WI38 (cell line): ENCODE data around the gene ADARB1.

Source experiments
- H3K4me3 ChIP-seq: 2 replicates; pipeline ENCODE4 v1.5.1; 2011; ENCODE audit warnings: low read depth, mild to moderate bottlenecking, control low read depth, low read length
- TF ChIP-seq, protein P1 (sequence below): IDR thresholded peaks from 2 replicates; pipeline ENCODE4 v1.5.1; 2012; ENCODE audit warnings: low read depth, mild to moderate bottlenecking, control low read depth, low read length

Gene ADARB1

DNA sequence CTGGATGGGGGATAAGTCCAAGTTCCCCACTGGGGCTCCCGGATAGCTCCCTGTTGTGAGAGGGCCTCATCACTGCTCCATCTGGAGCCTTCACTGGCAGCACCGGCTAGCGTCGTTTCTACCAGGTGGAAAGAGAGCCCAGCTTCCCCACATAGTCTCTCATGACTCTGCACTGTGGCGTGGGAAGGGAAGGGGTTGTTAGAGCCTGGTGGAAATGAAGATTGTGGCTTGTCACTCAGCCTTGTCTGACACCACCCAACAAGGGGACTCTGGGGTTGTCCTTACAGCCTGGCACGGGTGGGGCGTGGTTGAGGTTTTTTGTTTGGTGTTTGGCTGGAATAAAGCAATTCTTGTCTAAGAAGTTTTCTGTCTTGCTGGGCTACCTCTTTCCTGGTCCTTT lies 94.6 kb downstream of the ADARB1 start:
- TF ChIP-seq, protein P1, sequence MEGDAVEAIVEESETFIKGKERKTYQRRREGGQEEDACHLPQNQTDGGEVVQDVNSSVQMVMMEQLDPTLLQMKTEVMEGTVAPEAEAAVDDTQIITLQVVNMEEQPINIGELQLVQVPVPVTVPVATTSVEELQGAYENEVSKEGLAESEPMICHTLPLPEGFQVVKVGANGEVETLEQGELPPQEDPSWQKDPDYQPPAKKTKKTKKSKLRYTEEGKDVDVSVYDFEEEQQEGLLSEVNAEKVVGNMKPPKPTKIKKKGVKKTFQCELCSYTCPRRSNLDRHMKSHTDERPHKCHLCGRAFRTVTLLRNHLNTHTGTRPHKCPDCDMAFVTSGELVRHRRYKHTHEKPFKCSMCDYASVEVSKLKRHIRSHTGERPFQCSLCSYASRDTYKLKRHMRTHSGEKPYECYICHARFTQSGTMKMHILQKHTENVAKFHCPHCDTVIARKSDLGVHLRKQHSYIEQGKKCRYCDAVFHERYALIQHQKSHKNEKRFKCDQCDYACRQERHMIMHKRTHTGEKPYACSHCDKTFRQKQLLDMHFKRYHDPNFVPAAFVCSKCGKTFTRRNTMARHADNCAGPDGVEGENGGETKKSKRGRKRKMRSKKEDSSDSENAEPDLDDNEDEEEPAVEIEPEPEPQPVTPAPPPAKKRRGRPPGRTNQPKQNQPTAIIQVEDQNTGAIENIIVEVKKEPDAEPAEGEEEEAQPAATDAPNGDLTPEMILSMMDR, result no peak
- H3K4me3 ChIP-seq, result no peak overlapping the region

DNA sequence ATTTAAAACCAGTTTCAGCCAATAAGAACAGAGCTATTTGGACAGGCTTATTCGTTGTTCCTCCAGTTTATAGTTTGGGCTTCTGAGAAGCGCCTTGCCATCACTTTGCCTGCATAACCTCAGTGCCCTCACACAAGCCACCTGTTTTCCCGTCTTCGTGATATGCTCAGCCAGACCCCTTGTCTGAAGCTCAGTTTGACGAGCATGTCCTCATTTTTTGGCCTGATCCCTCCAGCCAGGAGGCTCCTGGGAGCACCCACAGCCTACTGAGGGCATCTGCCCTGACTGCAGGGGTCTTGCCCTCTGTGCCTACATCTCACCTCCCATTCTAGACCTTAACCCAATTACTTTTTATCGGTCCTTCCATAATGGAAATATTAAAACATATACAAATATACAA lies 95.3 kb downstream of the ADARB1 start:
- H3K4me3 ChIP-seq, result no peak overlapping the region
- TF ChIP-seq, protein P1, result no peak

DNA sequence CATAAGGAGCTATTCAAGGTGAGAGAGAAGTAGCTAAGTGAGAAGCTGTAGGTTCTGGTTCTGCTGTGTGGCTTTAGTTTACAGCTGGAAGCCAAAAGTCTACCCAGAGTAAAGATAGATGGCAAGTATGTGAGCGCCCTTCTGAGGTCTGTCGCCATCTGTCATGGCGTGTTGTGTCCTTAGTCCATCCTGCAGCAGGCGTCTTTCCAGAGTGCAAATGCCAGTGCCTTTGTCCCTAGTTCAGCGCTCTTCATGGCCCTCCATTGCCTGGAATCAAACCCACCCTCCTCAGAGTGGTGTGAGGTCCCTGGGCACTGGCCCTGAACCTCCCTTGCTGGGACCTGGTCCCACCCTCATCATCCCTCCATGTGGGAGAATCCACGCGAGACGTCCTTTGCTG lies 96.6 kb downstream of the ADARB1 start:
- H3K4me3 ChIP-seq, result no peak overlapping the region
- TF ChIP-seq, protein P1, result no peak

DNA sequence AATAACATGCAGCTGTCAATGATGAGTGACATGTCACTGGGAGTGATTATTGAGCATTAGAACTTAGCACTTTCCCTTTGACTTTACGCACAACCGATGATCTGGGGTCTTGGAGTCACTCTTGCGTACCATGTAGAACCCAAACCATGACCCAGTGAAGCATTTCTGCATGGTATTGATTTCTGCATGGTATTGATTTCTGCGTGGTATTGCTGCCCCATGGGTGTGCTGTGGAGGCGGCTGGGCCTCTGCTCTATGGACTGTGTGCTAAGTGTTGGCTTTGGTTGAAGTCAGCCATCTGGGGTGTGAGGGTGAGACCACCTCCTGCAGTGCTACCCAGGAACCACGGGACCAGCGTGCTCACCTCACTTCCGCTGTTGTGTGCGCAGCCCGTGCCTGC lies 98.0 kb downstream of the ADARB1 start:
- no peak overlapping the region for H3K4me3 ChIP-seq
- TF ChIP-seq, protein P1, result no peak

DNA sequence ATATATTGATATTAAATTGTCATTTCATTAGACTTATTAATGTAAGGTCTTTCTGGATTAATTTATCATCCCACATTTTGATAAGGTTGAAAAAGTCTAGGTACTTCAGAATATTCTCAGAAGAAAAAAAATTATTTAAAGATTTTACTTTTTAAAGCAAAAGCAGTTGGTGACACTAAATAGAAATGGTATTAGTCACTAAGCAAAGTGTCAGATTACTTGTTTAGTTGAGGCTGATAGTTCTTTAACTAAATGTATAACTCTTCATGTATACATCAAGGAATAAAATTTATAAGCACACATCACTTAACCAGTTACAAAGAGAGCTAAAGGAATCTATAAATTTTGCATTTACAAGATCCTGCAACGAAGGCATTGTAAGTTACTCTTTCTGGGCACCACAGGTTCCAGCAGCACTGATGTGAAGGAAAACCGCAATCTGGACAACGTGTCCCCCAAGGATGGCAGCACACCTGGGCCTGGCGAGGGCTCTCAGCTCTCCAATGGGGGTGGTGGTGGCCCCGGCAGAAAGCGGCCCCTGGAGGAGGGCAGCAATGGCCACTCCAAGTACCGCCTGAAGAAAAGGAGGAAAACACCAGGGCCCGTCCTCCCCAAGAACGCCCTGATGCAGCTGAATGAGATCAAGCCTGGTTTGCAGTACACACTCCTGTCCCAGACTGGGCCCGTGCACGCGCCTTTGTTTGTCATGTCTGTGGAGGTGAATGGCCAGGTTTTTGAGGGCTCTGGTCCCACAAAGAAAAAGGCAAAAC lies 101.1 kb downstream of the ADARB1 start:
- H3K4me3 ChIP-seq, result no peak overlapping the region
- TF ChIP-seq, protein P1, result no peak

DNA sequence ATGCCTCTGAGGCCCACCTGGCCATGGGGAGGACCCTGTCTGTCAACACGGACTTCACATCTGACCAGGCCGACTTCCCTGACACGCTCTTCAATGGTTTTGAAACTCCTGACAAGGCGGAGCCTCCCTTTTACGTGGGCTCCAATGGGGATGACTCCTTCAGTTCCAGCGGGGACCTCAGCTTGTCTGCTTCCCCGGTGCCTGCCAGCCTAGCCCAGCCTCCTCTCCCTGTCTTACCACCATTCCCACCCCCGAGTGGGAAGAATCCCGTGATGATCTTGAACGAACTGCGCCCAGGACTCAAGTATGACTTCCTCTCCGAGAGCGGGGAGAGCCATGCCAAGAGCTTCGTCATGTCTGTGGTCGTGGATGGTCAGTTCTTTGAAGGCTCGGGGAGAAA lies 101.8 kb downstream of the ADARB1 start:
- TF ChIP-seq, protein P1, result no peak
- H3K4me3 ChIP-seq, result no peak overlapping the region

DNA sequence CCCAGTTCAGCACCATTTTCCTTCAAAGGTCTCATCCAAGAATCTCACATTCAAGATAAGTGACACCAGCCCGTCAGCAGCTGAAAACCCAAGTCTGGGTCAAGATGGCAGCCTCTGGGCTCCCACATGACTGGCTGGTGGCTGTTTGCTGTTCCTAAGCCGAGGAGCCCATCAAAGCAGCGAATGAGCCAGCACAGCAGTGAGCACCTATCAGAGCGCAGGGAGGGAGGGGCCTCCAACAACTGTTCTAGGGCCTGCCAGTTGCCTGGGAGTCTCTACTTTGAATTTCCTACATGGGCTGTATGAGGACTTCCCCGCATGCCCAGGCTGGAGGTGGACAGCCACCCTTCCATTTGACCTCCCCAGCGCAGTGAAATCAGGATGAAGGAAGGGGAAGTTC lies 102.7 kb downstream of the ADARB1 start:
- H3K4me3 ChIP-seq, result no peak overlapping the region
- TF ChIP-seq, protein P1, result no peak
